ENCODE results near the gene ZDHHC22. TPM values are rescaled to one million over a fixed set of nuclear protein-coding genes. Genes with fewer than 3 reads are reported as not detected.

Gene ZDHHC22
- total and polyA plus RNA-seq, 2 donors from 2014 or later, result not detected

DNA sequence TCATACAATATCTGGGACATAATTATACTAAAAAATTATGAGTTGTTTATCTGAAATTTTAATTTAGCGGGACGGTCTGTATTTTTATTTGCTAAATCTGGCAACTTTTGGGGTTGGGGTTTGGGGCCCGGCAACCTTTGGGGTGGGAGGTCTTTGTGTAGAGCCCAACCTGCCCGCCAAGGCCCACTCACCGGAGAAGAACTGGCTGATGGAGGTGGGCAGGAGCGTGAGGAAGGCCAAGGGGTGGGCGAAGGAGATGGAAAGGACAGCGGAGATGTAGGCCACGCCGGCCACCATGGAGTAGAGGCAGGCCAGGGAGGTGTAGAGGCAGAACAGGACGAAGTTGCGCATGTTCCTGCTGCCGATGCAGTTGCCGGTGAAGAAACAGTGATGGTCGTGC lies 2.6 kb downstream of the ZDHHC22 start:
- Histone ChIP-seq H3K4me3 (ENCODE audit: low read length in 3 of 3) (no peak overlapping the region), H3K36me3 (ENCODE audit: control insufficient read depth in 2 of 3, insufficient read depth in 3 of 3, low read length in 3 of 3) (no peaks in the 10 kb centered on the region), H3K27ac (ENCODE audit: low read depth in 2 of 2, low read length in 2 of 2) (no peak overlapping the region), H3K9me3 (ENCODE audit: control insufficient read depth in 2 of 3, insufficient read depth in 1 of 3, low read length in 3 of 3) (no peaks in the 10 kb centered on the region), H3K9ac (ENCODE audit: low read length in 3 of 3) (no peak overlapping the region), H3K4me1 (ENCODE audit: control insufficient read depth in 2 of 3, insufficient read depth in 2 of 3, low read depth in 1 of 3, low read length in 3 of 3) (peaks cover 0 to 6% (median 0%) of the 10 kb centered on the region in 3 donors), H3K27me3 (ENCODE audit: control insufficient read depth, insufficient read depth, low read length) (peaks cover 25% of the 10 kb centered on the region)
- TF ChIP-seq, protein P1, sequence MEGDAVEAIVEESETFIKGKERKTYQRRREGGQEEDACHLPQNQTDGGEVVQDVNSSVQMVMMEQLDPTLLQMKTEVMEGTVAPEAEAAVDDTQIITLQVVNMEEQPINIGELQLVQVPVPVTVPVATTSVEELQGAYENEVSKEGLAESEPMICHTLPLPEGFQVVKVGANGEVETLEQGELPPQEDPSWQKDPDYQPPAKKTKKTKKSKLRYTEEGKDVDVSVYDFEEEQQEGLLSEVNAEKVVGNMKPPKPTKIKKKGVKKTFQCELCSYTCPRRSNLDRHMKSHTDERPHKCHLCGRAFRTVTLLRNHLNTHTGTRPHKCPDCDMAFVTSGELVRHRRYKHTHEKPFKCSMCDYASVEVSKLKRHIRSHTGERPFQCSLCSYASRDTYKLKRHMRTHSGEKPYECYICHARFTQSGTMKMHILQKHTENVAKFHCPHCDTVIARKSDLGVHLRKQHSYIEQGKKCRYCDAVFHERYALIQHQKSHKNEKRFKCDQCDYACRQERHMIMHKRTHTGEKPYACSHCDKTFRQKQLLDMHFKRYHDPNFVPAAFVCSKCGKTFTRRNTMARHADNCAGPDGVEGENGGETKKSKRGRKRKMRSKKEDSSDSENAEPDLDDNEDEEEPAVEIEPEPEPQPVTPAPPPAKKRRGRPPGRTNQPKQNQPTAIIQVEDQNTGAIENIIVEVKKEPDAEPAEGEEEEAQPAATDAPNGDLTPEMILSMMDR (IDR thresholded peaks at IDR 0.05; ENCODE audit: borderline replicate concordance, extremely low read depth, insufficient read depth), result no peak
- DNase-seq, result no peak
- FAIRE-seq, result no peak
- intact Hi-C loops (cut with DNase I), result no loop called here

- no peak for FAIRE-seq
- Histone ChIP-seq H3K27ac (ENCODE audit: low read depth in 2 of 2, low read length in 2 of 2) (no peak overlapping the region), H3K9ac (ENCODE audit: low read length in 3 of 3) (no peak overlapping the region), H3K9me3 (ENCODE audit: control insufficient read depth in 2 of 3, insufficient read depth in 1 of 3, low read length in 3 of 3) (no peaks in the 10 kb centered on the region), H3K4me1 (ENCODE audit: control insufficient read depth in 2 of 3, insufficient read depth in 2 of 3, low read depth in 1 of 3, low read length in 3 of 3) (no peaks in the 10 kb centered on the region), H3K4me3 (ENCODE audit: low read length in 3 of 3) (no peak overlapping the region), H3K27me3 (ENCODE audit: control insufficient read depth, insufficient read depth, low read length) (peaks cover 3% of the 10 kb centered on the region), H3K36me3 (ENCODE audit: control insufficient read depth in 2 of 3, insufficient read depth in 3 of 3, low read length in 3 of 3) (no peaks in the 10 kb centered on the region)
- intact Hi-C loops (cut with DNase I), result no loop called here
- TF ChIP-seq, protein P1 (IDR thresholded peaks at IDR 0.05; ENCODE audit: borderline replicate concordance, extremely low read depth, insufficient read depth), result no peak
- peak; percentile 81 to 96 (median 95) for DNase-seq
These were observed 7.8 kb downstream of the ZDHHC22 start for GRCh38 chr14:77133720-77134338.

GRCh38 chr14:77131871-77132486 lies 9.6 kb downstream of the ZDHHC22 start:
- Histone ChIP-seq H3K4me3 (ENCODE audit: low read length in 3 of 3) (no peak overlapping the region), H3K36me3 (ENCODE audit: control insufficient read depth in 2 of 3, insufficient read depth in 3 of 3, low read length in 3 of 3) (no peaks in the 10 kb centered on the region), H3K9ac (ENCODE audit: low read length in 3 of 3) (no peak overlapping the region), H3K27ac (ENCODE audit: low read depth in 2 of 2, low read length in 2 of 2) (no peak overlapping the region), H3K4me1 (ENCODE audit: control insufficient read depth in 2 of 3, insufficient read depth in 2 of 3, low read depth in 1 of 3, low read length in 3 of 3) (no peaks in the 10 kb centered on the region), H3K9me3 (ENCODE audit: control insufficient read depth in 2 of 3, insufficient read depth in 1 of 3, low read length in 3 of 3) (no peaks in the 10 kb centered on the region), H3K27me3 (ENCODE audit: control insufficient read depth, insufficient read depth, low read length) (no peaks in the 10 kb centered on the region)
- DNase-seq (peak in 1 of 5 donors; percentile 24), FAIRE-seq (no peak)
- intact Hi-C loops (cut with DNase I), result no loop called here
- TF ChIP-seq, protein P1 (IDR thresholded peaks at IDR 0.05; ENCODE audit: borderline replicate concordance, extremely low read depth, insufficient read depth), result no peak

Measured in kidney (tissue), 14 donors.